H1 (cell line): ENCODE measurements around the gene ITGB7. TPM values are rescaled to one million over a fixed set of nuclear protein-coding genes. Genes with fewer than 3 reads are reported as not detected.

Experiments
- ASH2L ChIP-seq: fragments of 200-600, 300-600 bp; sonication (generic); IDR thresholded peaks from one replicate; pipeline ENCODE4 v1.7.1; 2017; ENCODE audit warnings: low read length
- ATF2 ChIP-seq: IDR thresholded peaks from 2 replicates; pipeline ENCODE4 v1.6.1; 2012; ENCODE audit warnings: low read length, inconsistent platforms
- ATF3 ChIP-seq: IDR thresholded peaks from 2 replicates; pipeline ENCODE4 v1.6.1; 2011; ENCODE audit warnings: low read depth, mild to moderate bottlenecking, low read length; ENCODE audit not compliant: insufficient read depth
- BCL11A ChIP-seq, 2 experiments: IDR thresholded peaks; one replicate each; pipeline ENCODE4 v1.6.1; 2011; ENCODE audit warnings: low read depth in 2 of 2, low read length in 2 of 2, mild to moderate bottlenecking in 2 of 2
- CTCF ChIP-seq, 3 experiments: IDR thresholded peaks; 1 replicate in 2 of 3; 2 replicates in 1 of 3; pipeline versions ENCODE4 v1.5.1 to v1.6.1; 2011; ENCODE audit warnings: low read length in 3 of 3, mild to moderate bottlenecking in 3 of 3, inconsistent platforms in 2 of 3, low read depth in 1 of 3, moderate library complexity in 1 of 3; ENCODE audit not compliant: insufficient read depth in 1 of 3; ENCODE audit errors: control extremely low read depth in 1 of 3
- FOSL1 ChIP-seq: IDR thresholded peaks from 2 replicates; pipeline ENCODE4 v1.6.1; 2011; ENCODE audit warnings: mild to moderate bottlenecking, low read depth, low read length, moderate library complexity; ENCODE audit not compliant: insufficient read depth
- HDAC6 ChIP-seq: IDR thresholded peaks from one replicate; pipeline ENCODE4 v1.7.1; 2012; ENCODE audit warnings: low read depth, mild to moderate bottlenecking, inconsistent platforms, low read length, moderate library complexity
- JUN ChIP-seq: IDR thresholded peaks from 2 replicates; pipeline ENCODE4 v1.6.1; 2011; ENCODE audit warnings: low read depth, mild to moderate bottlenecking, improper control_type of control experiment, low read length
- JUND ChIP-seq: IDR thresholded peaks from 2 replicates; pipeline ENCODE4 v1.6.1; 2011; ENCODE audit warnings: mild to moderate bottlenecking, improper control_type of control experiment, low read length
- MAFK ChIP-seq: IDR thresholded peaks from 2 replicates; pipeline ENCODE4 v1.6.1; 2012; ENCODE audit warnings: low read depth, mild to moderate bottlenecking, improper control_type of control experiment, low read length
- MAX ChIP-seq: IDR thresholded peaks from 2 replicates; pipeline ENCODE4 v1.6.1; 2012; ENCODE audit warnings: inconsistent platforms
- POLR2AphosphoS5 ChIP-seq: IDR thresholded peaks from 2 replicates; pipeline ENCODE4 v1.6.1; 2011; ENCODE audit warnings: low read depth, low read length
- POU5F1 ChIP-seq: IDR thresholded peaks from 2 replicates; pipeline ENCODE4 v1.6.1; 2011; ENCODE audit warnings: low read depth, mild to moderate bottlenecking, low read length, moderate library complexity
- RBBP5 ChIP-seq: IDR thresholded peaks from 2 replicates; pipeline ENCODE4 v1.7.1; 2012; ENCODE audit warnings: low read depth, mild to moderate bottlenecking, inconsistent platforms, low read length, moderate library complexity, borderline replicate concordance
- RNF2 ChIP-seq: fragments of 200-900, 300-1000 bp; sonication (generic); IDR thresholded peaks from 2 replicates; pipeline ENCODE4 v1.7.1; 2016; ENCODE audit warnings: borderline replicate concordance, low read depth, mild to moderate bottlenecking, antibody characterized with exemption, low read length; ENCODE audit not compliant: poor library complexity, severe bottlenecking; ENCODE audit errors: missing control alignments
- SP1 ChIP-seq: IDR thresholded peaks from 2 replicates; pipeline ENCODE4 v1.6.1; 2011; ENCODE audit warnings: low read depth, low read length
- SP4 ChIP-seq: IDR thresholded peaks from 2 replicates; pipeline ENCODE4 v1.6.1; 2012; ENCODE audit warnings: low read length, inconsistent platforms
- TAF7 ChIP-seq: optimal IDR thresholded peaks from 2 replicates; pipeline ENCODE3; 2011; ENCODE audit warnings: low read depth, mild to moderate bottlenecking, inconsistent platforms, low read length, moderate library complexity, borderline replicate concordance
- ZNF274 ChIP-seq: IDR thresholded peaks from 2 replicates; pipeline ENCODE4 v1.7.0; 2012; ENCODE audit warnings: low read length, borderline replicate concordance; ENCODE audit errors: extremely low read depth
- polyA plus RNA-seq, 7 experiments: library from polyadenylated mRNA; depleted of rRNA in 3 of 7; stranded (reverse) in 5 of 7; unstranded in 2 of 7; fragments of >200 nt in 5 of 7; fragments of 200-250 nt in 2 of 7; gene quantifications; 1 replicate in 5 of 7; 2 replicates in 1 of 7; 4 replicates in 1 of 7; pipeline versions ENCODE4 v1.2.1 to v1.2.3, GENCODE V29; 2011 to 2013; ENCODE audit warnings: missing spikeins in 2 of 7, mixed read lengths in 2 of 7
- total RNA-seq: library from RNA; stranded (reverse); fragmentation: NEBNext Ultra II Directional; extraction: Animal tissue kit (Norgen Biotek cat#: 25700); gene quantifications from 2 replicates; pipeline ENCODE4 v1.2.1, GENCODE V29; 2021

ITGB7 gene
- total and polyA plus RNA-seq, 2 of the 8 experiments (the other 6 are each of a cell fraction or from before 2014, with no cell fraction given) = 0.35 to 0.54 TPM

- TF ChIP-seq JUND (no peak), HDAC6 (no peak), ASH2L (no peak), SP4 (no peak), TAF7 (no peak), SP1 (peak; percentile 61; the same call in 1 of the 2 replicates), RNF2 (no peak), ZNF274 (no peak), FOSL1 (no peak), BCL11A (IDR thresholded peaks at IDR 0.05; ENCODE audit: low read depth in 2 of 2, low read length in 2 of 2) (no peak), ATF3 (no peak), CTCF (IDR thresholded peaks at IDR 0.05; ENCODE audit: control extremely low read depth in 1 of 3, insufficient read depth in 1 of 3, low read depth in 1 of 3, low read length in 3 of 3) (peak in 2 of 3 experiments; percentile 49 to 64; a peak in 3 of 4 replicates), RBBP5 (no peak), POU5F1 (no peak), ATF2 (no peak), JUN (no peak), MAFK (no peak), MAX (peak; percentile 30; the same call in 1 of the 2 replicates), POLR2AphosphoS5 (no peak)
Observed at GRCh38 chr12:53224061-53224896, 17.2 kb upstream of the ITGB7 start (continued).
